ENCODE data around the gene SH3BP5.

GRCh38 chr3:15347063-15347736, 14.8 kb upstream of the SH3BP5 start:
- TF ChIP-seq CTCF (conservative IDR thresholded peaks at IDR 0.05; ENCODE audit: low read depth, low read length), result no peak
- TF ChIP-seq EZH2 (IDR thresholded peaks at IDR 0.05; ENCODE audit: borderline replicate concordance, low read depth, low read length, poor library complexity, severe bottlenecking), result no peak
